Natural killer cell (primary cell): ENCODE results near the gene BCL2. TPM values are rescaled to one million over a fixed set of nuclear protein-coding genes. Genes with fewer than 3 reads are reported as not detected.

ENCODE experiments used
- ATAC-seq, 3 donors: fragments of 150-1000 bp in 2 of 3; fragments of 200-7000 bp in 1 of 3; cut with Tn5 transposase; 1 replicate in 1 of 3; 2 replicates in 2 of 3; pipeline ENCODE4 v1.10.0; 2021; ENCODE audit warnings: mild to moderate bottlenecking in 2 of 3, moderate library complexity in 2 of 3
- DNase-seq, 2 donors: peaks; one replicate each; pipeline versions ENCODE4 v3.0.0 to v3.0.0-alpha.2; 2013 to 2021; ENCODE audit warnings: mixed read lengths in 1 of 2
- H3K27ac ChIP-seq: one replicate; pipeline ENCODE4 v1.5.1; 2013; ENCODE audit warnings: mild to moderate bottlenecking, low read length
- H3K27me3 ChIP-seq: one replicate; pipeline ENCODE4 v1.6.1; 2013; ENCODE audit warnings: low read length; ENCODE audit not compliant: control insufficient read depth, insufficient read depth
- H3K36me3 ChIP-seq: one replicate; pipeline ENCODE4 v1.6.1; 2013; ENCODE audit warnings: low read length; ENCODE audit not compliant: control insufficient read depth, insufficient read depth
- H3K4me1 ChIP-seq: one replicate; pipeline ENCODE4 v1.6.1; 2013; ENCODE audit warnings: low read length; ENCODE audit not compliant: control insufficient read depth, insufficient read depth
- H3K4me3 ChIP-seq: one replicate; pipeline ENCODE4 v1.5.1; 2013; ENCODE audit warnings: low read length
- H3K9me3 ChIP-seq: one replicate; pipeline ENCODE4 v1.6.1; 2013; ENCODE audit warnings: low read length; ENCODE audit not compliant: control insufficient read depth, insufficient read depth
- H3K27ac Mint-ChIP-seq, 2 donors: one replicate each; pipeline ENCODE4 v1.8.0; 2022; ENCODE audit warnings: mild to moderate bottlenecking in 2 of 2, mixed read lengths in 2 of 2, moderate library complexity in 1 of 2
- H3K27me3 Mint-ChIP-seq, 2 donors: one replicate each; pipeline ENCODE4 v1.8.0; 2022; ENCODE audit warnings: low read depth in 2 of 2, mixed read lengths in 2 of 2
- H3K36me3 Mint-ChIP-seq: one replicate; pipeline ENCODE4 v1.8.0; 2022; ENCODE audit warnings: mixed read lengths
- H3K4me1 Mint-ChIP-seq, 2 donors: one replicate each; pipeline ENCODE4 v1.8.0; 2022; ENCODE audit warnings: mixed read lengths in 2 of 2
- H3K4me3 Mint-ChIP-seq: one replicate; pipeline ENCODE4 v1.8.0; 2022; ENCODE audit warnings: mild to moderate bottlenecking, moderate library complexity, mixed read lengths
- H3K9me3 Mint-ChIP-seq, 2 donors: one replicate each; pipeline ENCODE4 v1.8.0; 2022; ENCODE audit warnings: mixed read lengths in 2 of 2
- CTCF ChIP-seq: fragments of 200-600 bp; IDR thresholded peaks from one replicate; pipeline ENCODE4 v1.8.0; 2022; ENCODE audit warnings: antibody characterized with exemption
- WGBS: methylation state at CpG from one replicate; pipeline ENCODE4 v1.1.7; 2013; ENCODE audit warnings: missing lambda C conversion rate; ENCODE audit not compliant: insufficient coverage; 5-methylcytosine and 5-hydroxymethylcytosine counted together
- intact Hi-C: fragments of 100-400 bp; cut with micrococcal nuclease; formaldehyde crosslinking; loops from one replicate; pipeline ENCODE4 v1.14.2; 2022
- total RNA-seq, 4 donors: library from RNA; stranded (reverse); fragments of 120-200 nt in 1 of 4; gene quantifications; one replicate each; pipeline versions ENCODE4 v1.2.3 to v1.2.4, GENCODE V29; 2013 to 2022

BCL2 gene
- total RNA-seq, 3 donors from 2014 or later (not counting 1 experiment from before 2014, with no cell fraction given) = 28.2 to 64.2 (median 33.4) TPM

- Mint-ChIP-seq H3K27me3 (no peaks in the 10 kb centered on the region), H3K36me3 (no peaks in the 10 kb centered on the region), H3K4me1 (peaks cover 43 to 57% of the 10 kb centered on the region in 2 donors), H3K27ac (peak overlapping the region; percentile 77 to 90), H3K9me3 (no peaks in the 10 kb centered on the region), H3K4me3 (peak overlapping the region; percentile 84)
- ATAC-seq (peak; percentile 81 to 86 (median 85)), DNase-seq (peak; percentile 34 to 78)
- H3K9me3 ChIP-seq = no peaks in the 10 kb centered on the region
- peak overlapping the region; percentile 37 for H3K4me3 ChIP-seq
- H3K27ac ChIP-seq = peak overlapping the region; percentile 57
- intact Hi-C loops = loop anchor here (2.0 kb wide), 1 partner anchor 17 kb away; no protein-coding TSS in a partner anchor
- 10% methylated on average over 8 of the region's 12 CpGs for WGBS
- H3K4me1 ChIP-seq = peaks cover 37% of the 10 kb centered on the region
- H3K36me3 ChIP-seq = no peaks in the 10 kb centered on the region
- no peak for TF ChIP-seq CTCF
- H3K27me3 ChIP-seq = no peaks in the 10 kb centered on the region
Measured at GRCh38 chr18:63137999-63138435, 181.6 kb downstream of the BCL2 start.

DNA sequence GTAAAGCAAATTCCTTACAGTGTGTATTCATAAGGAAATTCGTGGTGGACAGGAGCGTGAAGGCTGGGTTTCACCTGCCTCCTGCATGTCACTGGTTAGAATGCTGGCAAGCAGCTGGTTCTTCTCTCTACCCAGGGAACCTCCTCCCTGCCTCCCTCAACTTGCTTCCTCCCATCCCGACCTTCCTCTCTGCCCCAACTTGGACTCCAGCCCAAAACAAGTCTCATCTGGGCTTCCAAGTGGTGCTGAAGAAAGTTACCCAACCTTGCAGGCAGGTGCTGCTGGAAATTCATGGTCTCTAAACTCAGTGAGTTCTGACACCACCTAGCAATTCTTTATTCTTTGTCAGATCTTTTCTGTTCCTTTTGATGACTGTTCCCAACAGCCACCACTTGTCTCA lies 184.5 kb downstream of the BCL2 start:
- Mint-ChIP-seq H3K4me3 (no peak overlapping the region), H3K27ac (peak overlapping the region; percentile 55 to 77), H3K9me3 (no peaks in the 10 kb centered on the region), H3K27me3 (no peaks in the 10 kb centered on the region), H3K4me1 (peaks cover 40 to 44% of the 10 kb centered on the region in 2 donors), H3K36me3 (no peaks in the 10 kb centered on the region)
- DNase-seq (no peak), ATAC-seq (no peak)
- no peak overlapping the region for H3K27ac ChIP-seq
- TF ChIP-seq CTCF = no peak
- intact Hi-C loops = no loop called here
- WGBS = 86% methylated on average over 3 of the region's 3 CpGs
- no peak overlapping the region for H3K4me3 ChIP-seq
- peaks cover 28% of the 10 kb centered on the region for H3K4me1 ChIP-seq
- no peaks in the 10 kb centered on the region for H3K36me3 ChIP-seq
- no peaks in the 10 kb centered on the region for H3K27me3 ChIP-seq
- no peaks in the 10 kb centered on the region for H3K9me3 ChIP-seq

DNA sequence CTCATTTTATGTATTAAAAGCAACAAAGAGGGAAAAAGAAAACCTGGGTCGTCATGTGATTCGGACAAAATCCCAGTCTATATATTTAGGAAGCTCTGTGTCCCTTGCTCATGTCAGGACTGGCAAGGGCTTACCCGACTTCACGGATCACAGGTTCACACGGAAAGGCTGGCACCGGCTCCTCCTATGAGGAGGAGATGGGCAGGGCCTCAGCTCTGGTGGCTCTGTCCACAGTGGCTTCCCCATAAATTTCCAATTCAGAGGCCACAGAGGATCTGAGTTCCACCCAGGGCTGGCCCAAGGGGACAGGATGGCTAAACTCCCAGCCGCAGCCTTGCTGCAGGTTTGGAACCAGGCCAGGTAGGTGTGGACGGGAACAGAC lies 186.8 kb downstream of the BCL2 start:
- H3K27ac ChIP-seq = no peak overlapping the region
- H3K27ac Mint-ChIP-seq = no peak overlapping the region

More for the DNA sequence above, 186.8 kb downstream of the BCL2 start:
- no peak for TF ChIP-seq CTCF
- Mint-ChIP-seq H3K36me3 (no peaks in the 10 kb centered on the region), H3K27me3 (no peaks in the 10 kb centered on the region), H3K4me3 (no peak overlapping the region), H3K4me1 (peaks cover 29 to 36% of the 10 kb centered on the region in 2 donors), H3K9me3 (no peaks in the 10 kb centered on the region)
- WGBS = 97% methylated on average over 8 of the region's 8 CpGs
- Histone ChIP-seq H3K4me1 (peaks cover 11% of the 10 kb centered on the region), H3K36me3 (peaks cover 3% of the 10 kb centered on the region), H3K27me3 (no peaks in the 10 kb centered on the region), H3K4me3 (no peak overlapping the region), H3K9me3 (no peaks in the 10 kb centered on the region)
- no peak for DNase-seq
- ATAC-seq = no peak
- intact Hi-C loops = loop anchor here (5.0 kb wide), 1 partner anchor 289 kb away; the partner anchor contains the start of gene VPS4B
